K562 treated with DMSO at 1 percent for 48 hours (cell line): ENCODE data around the gene SASS6. TPM values are rescaled to one million over a fixed set of nuclear protein-coding genes. Genes with fewer than 3 reads are reported as not detected.

Experiments
- total RNA-seq: library from RNA; unstranded; fragments of 300-600 nt; gene quantifications from 2 replicates; pipeline ENCODE4 v1.2.3, GENCODE V29; 2022; ENCODE audit warnings: low replicate concordance; ENCODE audit errors: extremely low read depth

SASS6 gene, protein sequence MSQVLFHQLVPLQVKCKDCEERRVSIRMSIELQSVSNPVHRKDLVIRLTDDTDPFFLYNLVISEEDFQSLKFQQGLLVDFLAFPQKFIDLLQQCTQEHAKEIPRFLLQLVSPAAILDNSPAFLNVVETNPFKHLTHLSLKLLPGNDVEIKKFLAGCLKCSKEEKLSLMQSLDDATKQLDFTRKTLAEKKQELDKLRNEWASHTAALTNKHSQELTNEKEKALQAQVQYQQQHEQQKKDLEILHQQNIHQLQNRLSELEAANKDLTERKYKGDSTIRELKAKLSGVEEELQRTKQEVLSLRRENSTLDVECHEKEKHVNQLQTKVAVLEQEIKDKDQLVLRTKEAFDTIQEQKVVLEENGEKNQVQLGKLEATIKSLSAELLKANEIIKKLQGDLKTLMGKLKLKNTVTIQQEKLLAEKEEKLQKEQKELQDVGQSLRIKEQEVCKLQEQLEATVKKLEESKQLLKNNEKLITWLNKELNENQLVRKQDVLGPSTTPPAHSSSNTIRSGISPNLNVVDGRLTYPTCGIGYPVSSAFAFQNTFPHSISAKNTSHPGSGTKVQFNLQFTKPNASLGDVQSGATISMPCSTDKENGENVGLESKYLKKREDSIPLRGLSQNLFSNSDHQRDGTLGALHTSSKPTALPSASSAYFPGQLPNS
- not detected in 2 replicates for total RNA-seq

DNA sequence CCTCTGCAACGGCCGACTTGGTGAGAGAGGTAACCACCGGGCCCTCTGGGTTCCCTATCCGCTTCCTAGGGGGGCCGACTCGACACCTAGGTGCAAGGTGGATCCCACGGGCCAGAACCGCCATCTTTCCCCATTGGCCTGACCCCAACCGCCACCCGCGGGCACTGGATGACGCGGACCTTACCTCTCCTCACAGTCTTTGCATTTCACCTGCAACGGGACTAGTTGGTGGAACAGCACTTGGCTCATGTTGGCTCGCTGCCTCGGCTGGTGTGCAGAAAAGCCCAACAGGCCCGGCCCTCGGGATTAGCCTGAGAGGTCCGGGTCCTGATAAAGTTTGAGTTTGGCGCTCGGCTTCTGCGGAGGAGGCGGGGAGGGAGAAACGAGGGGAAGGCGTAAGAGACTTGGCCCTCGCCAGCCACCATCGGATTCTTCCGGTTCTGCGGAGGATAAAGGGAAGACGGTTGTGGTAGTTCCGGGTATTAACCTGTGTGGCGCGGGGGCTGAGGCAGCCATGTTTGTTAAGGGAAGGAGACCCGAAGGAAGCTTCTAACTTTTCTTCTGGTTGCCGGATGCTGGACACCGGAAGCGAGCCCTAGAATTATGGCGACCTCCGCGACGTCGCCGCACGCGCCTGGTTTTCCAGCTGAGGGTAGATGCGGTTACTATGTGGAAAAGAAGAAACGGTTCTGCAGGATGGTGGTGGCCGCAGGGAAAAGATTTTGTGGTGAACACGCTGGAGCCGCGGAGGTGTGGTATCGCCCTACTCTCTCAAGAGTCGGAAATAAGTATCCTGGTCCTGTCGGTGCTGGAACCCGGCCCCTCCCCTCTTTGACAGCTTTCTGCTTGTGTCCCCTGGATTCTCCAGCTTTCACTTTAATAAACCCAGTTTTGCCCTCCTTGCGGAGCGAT, at the start of gene SASS6, which contains the start of gene TRMT13:
Gene SASS6 (minus strand): TSS at position 365 of the 912 bp plus-strand sequence. CDS start 116 bp downstream, at position 249.
Gene TRMT13 (plus strand): TSS at position 598 of the 912 bp plus-strand sequence. CDS start 6 bp downstream, at position 604.

DNA sequence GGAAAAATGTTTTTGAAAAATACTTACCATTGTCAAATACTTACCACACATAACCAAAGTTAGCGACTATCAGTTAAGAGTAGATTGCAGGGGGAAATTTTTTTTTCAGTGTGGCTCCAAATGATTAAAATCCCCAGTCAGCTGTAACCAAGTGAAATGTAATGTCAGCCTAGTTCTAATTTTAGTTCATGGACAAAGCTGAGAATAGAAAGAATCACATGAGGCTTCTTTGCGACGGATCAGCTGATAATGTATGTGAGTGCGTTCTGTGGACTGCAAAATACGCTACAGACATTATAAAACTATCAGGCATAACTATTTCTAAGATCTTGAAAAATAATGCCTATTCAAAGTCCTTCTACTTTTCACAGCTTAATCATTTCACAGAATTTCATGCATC, 45.4 kb upstream of the SASS6 start, which contains the start of gene LRRC39:
Gene LRRC39 (minus strand): TSS at position 166 of the 400 bp plus-strand sequence. CDS start 9,740 bp downstream, outside the sequence.

Other genes starting within 250 kb of the SASS6 start
- not detected in 2 replicates for gene SLC35A3, start 162.9 kb downstream of the SASS6 start, total RNA-seq
- gene TRMT13, start 233 bp upstream of the SASS6 start, total RNA-seq = not detected in 2 replicates
- not detected in 2 replicates for gene LRRC39, start 45.3 kb upstream of the SASS6 start, total RNA-seq
- gene DBT, start 116.9 kb upstream of the SASS6 start, total RNA-seq = not detected in 2 replicates
- gene RTCA, start 133.3 kb upstream of the SASS6 start, total RNA-seq = not detected in 2 replicates
- not detected in 2 replicates for gene CDC14A, start 219.6 kb upstream of the SASS6 start, total RNA-seq